ENCODE measurements around the gene SFT2D3. TPM values are rescaled to one million over a fixed set of nuclear protein-coding genes. Genes with fewer than 3 reads are reported as not detected.

Gene SFT2D3
- total RNA-seq, result 3.7 and 4.0 TPM in 2 replicates

GRCh38 chr2:127701193-127701650, at the start of gene SFT2D3:
Gene SFT2D3, plus strand, starts transcription at chr2:127701497. Its CDS starts 32 bp downstream, at chr2:127701529.

GRCh38 chr2:127675331-127676261, 25.7 kb upstream of the SFT2D3 start, which contains the start of gene LIMS2:
Gene LIMS2, minus strand, starts transcription at chr2:127675530. Its CDS starts 506 bp downstream, at chr2:127675024.

Other genes with a start within 250 kb of the SFT2D3 start
- 19.6 and 20.9 TPM in 2 replicates for gene IWS1, start 175.0 kb upstream of the SFT2D3 start, total RNA-seq
- gene MYO7B, start 165.8 kb upstream of the SFT2D3 start, total RNA-seq, result 0.18 TPM in 1 of 2 replicates, not detected in the other
- gene GPR17, start 55.3 kb upstream of the SFT2D3 start, total RNA-seq, result not detected in 2 replicates
- 3.2 and 10.8 TPM in 2 replicates for gene LIMS2, start 26.0 kb upstream of the SFT2D3 start, total RNA-seq
- 13.3 and 13.5 TPM in 2 replicates for gene WDR33, start 109.7 kb downstream of the SFT2D3 start, total RNA-seq
- 9.4 and 11.8 TPM in 2 replicates for gene POLR2D, start 156.7 kb downstream of the SFT2D3 start, total RNA-seq
- gene AMMECR1L, start 184.5 kb downstream of the SFT2D3 start, total RNA-seq, result 12.8 and 13.0 TPM in 2 replicates

Measured in cardiac atrium fibroblast (primary cell).